GM12892 (cell line): Measurements from ENCODE around the gene LSAMP.

Experiments used
- POLR2A ChIP-seq: IDR thresholded peaks from 2 replicates; pipeline ENCODE4 v1.6.1; 2011; ENCODE audit warnings: low read depth, low read length, control low read depth
- POLR2AphosphoS5 ChIP-seq: IDR thresholded peaks from 2 replicates; pipeline ENCODE4 v1.6.1; 2011; ENCODE audit warnings: low read depth, low read length, control low read depth
- TAF1 ChIP-seq: IDR thresholded peaks from 2 replicates; pipeline ENCODE4 v1.6.1; 2011; ENCODE audit warnings: low read depth, mild to moderate bottlenecking, control low read depth, low read length, borderline replicate concordance

DNA sequence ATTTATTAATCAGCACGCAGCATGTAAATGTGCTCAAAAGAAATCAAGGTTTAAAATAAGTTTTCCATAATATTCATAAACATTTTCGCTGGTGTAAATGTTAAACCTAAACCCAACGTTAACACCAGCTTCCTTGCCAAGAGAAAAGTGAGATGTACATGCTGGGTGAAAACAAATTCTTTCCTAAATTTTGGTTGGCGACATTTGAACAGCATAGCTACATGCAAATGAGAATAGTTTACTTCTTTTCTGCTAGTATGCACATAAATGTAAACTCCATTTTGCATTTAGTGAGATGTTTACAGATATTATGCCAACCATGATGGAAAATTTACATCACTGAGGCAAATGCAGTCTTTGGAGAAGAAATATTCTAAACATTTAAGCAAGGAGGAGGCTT, 639.8 kb downstream of the LSAMP start:
- TF ChIP-seq POLR2A (no peak), TAF1 (no peak), POLR2AphosphoS5 (no peak)
